GM21528 (cell line): ENCODE measurements around the gene WNT2B.

Experiments
- ATAC-seq: cut with Tn5 transposase; IDR thresholded peaks from one replicate; pipeline ENCODE4 v1.9.1; 2021; ENCODE audit warnings: mild to moderate bottlenecking, moderate library complexity; ENCODE audit not compliant: unreplicated experiment, low FRiP score

The WNT2B gene

GRCh38 chr1:112522621-112523020, 13.9 kb downstream of the WNT2B start:
- ATAC-seq, result no peak

- ATAC-seq, result no peak
Observed at GRCh38 chr1:112524251-112524650, 15.5 kb downstream of the WNT2B start.

GRCh38 chr1:112524986-112525385, 16.2 kb downstream of the WNT2B start:
- ATAC-seq, result no peak

- no peak for ATAC-seq
Observed at GRCh38 chr1:112527266-112528010, 18.7 kb downstream of the WNT2B start.

GRCh38 chr1:112528076-112528475, 19.3 kb downstream of the WNT2B start:
- no peak for ATAC-seq

- no peak for ATAC-seq
Observed at GRCh38 chr1:112529301-112529700, 20.5 kb downstream of the WNT2B start.

GRCh38 chr1:112530832-112531231, 22.1 kb downstream of the WNT2B start:
- ATAC-seq, result no peak

- no peak for ATAC-seq
Observed at GRCh38 chr1:112532064-112532463, 23.3 kb downstream of the WNT2B start.

GRCh38 chr1:112533029-112533428, 24.3 kb downstream of the WNT2B start:
- no peak for ATAC-seq

- ATAC-seq, result no peak
Observed at GRCh38 chr1:112536561-112536960, 27.8 kb downstream of the WNT2B start.

GRCh38 chr1:112537456-112537855, 28.7 kb downstream of the WNT2B start:
- ATAC-seq, result no peak

GRCh38 chr1:112538883-112539282, 30.1 kb downstream of the WNT2B start:
- no peak for ATAC-seq

GRCh38 chr1:112540226-112540794, 31.5 kb downstream of the WNT2B start:
- no peak for ATAC-seq

GRCh38 chr1:112541299-112541698, 32.5 kb downstream of the WNT2B start:
- no peak for ATAC-seq

- no peak for ATAC-seq
Observed at GRCh38 chr1:112542206-112542973, 33.6 kb downstream of the WNT2B start.

- no peak for ATAC-seq
Observed at GRCh38 chr1:112544011-112544688, 35.4 kb downstream of the WNT2B start.

- ATAC-seq, result no peak
Observed at GRCh38 chr1:112544751-112545150, 36.0 kb downstream of the WNT2B start.

GRCh38 chr1:112546076-112546475, 37.3 kb downstream of the WNT2B start:
- no peak for ATAC-seq

- ATAC-seq, result no peak
Observed at GRCh38 chr1:112548547-112548946, 39.8 kb downstream of the WNT2B start.

GRCh38 chr1:112549590-112549989, 40.8 kb downstream of the WNT2B start:
- ATAC-seq, result no peak

GRCh38 chr1:112554411-112554810, 45.6 kb downstream of the WNT2B start:
- ATAC-seq, result no peak
